HG02852 (cell line): ENCODE measurements around the gene RAB20.
"Not testable (repeated sequence)": the region's sequence is repeated elsewhere in the genome, so short reads cannot be mapped to it uniquely, and the experiment has no call there.

Experiments
- ATAC-seq: cut with Tn5 transposase; IDR thresholded peaks from one replicate; pipeline ENCODE4 v1.9.1; 2021; ENCODE audit warnings: mild to moderate bottlenecking, moderate library complexity; ENCODE audit not compliant: unreplicated experiment

The RAB20 gene

GRCh38 chr13:110492679-110493593 lies 68.6 kb downstream of the RAB20 start:
- no peak for ATAC-seq

- no peak for ATAC-seq
These were observed 69.4 kb downstream of the RAB20 start for GRCh38 chr13:110491869-110492678.

GRCh38 chr13:110490009-110490770 lies 71.3 kb downstream of the RAB20 start:
- no peak for ATAC-seq

GRCh38 chr13:110486880-110487279 lies 74.6 kb downstream of the RAB20 start:
- ATAC-seq: not testable (repeated sequence)

- no peak for ATAC-seq
These were observed 75.3 kb downstream of the RAB20 start for GRCh38 chr13:110486061-110486715.

GRCh38 chr13:110485604-110486003 lies 75.9 kb downstream of the RAB20 start:
- no peak for ATAC-seq

GRCh38 chr13:110484290-110485048 lies 77.1 kb downstream of the RAB20 start:
- no peak for ATAC-seq

- no peak for ATAC-seq
These were observed 78.0 kb downstream of the RAB20 start for GRCh38 chr13:110483386-110483968.

- ATAC-seq: no peak
These were observed 81.4 kb downstream of the RAB20 start for GRCh38 chr13:110480161-110480560.

- ATAC-seq: no peak
These were observed 81.9 kb downstream of the RAB20 start for GRCh38 chr13:110479648-110480047.

GRCh38 chr13:110479215-110479545 lies 82.3 kb downstream of the RAB20 start:
- ATAC-seq: no peak

GRCh38 chr13:110478405-110479214 lies 82.9 kb downstream of the RAB20 start:
- no peak for ATAC-seq

GRCh38 chr13:110477706-110478245 lies 83.7 kb downstream of the RAB20 start:
- no peak for ATAC-seq

GRCh38 chr13:110476220-110476617 lies 85.3 kb downstream of the RAB20 start:
- ATAC-seq: no peak

GRCh38 chr13:110475550-110476219 lies 85.8 kb downstream of the RAB20 start:
- ATAC-seq: no peak

- ATAC-seq: no peak
These were observed 86.4 kb downstream of the RAB20 start for GRCh38 chr13:110475117-110475516.

- no peak for ATAC-seq
These were observed 86.8 kb downstream of the RAB20 start for GRCh38 chr13:110474713-110475112.
